GM21360 (cell line): ENCODE results near the gene MACIR.
A peak's percentile ranks its signal among the peaks of the same experiment; 100 is the strongest.
"Not testable (repeated sequence)": the region's sequence is repeated elsewhere in the genome, so short reads cannot be mapped to it uniquely, and the experiment has no call there.

Experiments used
- ATAC-seq: cut with Tn5 transposase; IDR thresholded peaks from one replicate; pipeline ENCODE4 v1.9.1; 2021; ENCODE audit warnings: mild to moderate bottlenecking, moderate library complexity; ENCODE audit not compliant: unreplicated experiment

Gene MACIR

GRCh38 chr5:103258368-103258956 is at the start of gene MACIR:
Gene MACIR, plus strand, starts transcription at chr5:103258763. Its CDS starts 17,157 bp downstream, at chr5:103275920.
- ATAC-seq: peak; percentile 85

- ATAC-seq: no peak
Observed at GRCh38 chr5:103209065-103209464, 49.5 kb upstream of the MACIR start.

GRCh38 chr5:103210952-103211351 is 47.6 kb upstream of the MACIR start:
- no peak for ATAC-seq

GRCh38 chr5:103211576-103212561 is 46.7 kb upstream of the MACIR start:
- peak; percentile 66 for ATAC-seq

GRCh38 chr5:103216137-103216536 is 42.4 kb upstream of the MACIR start:
- no peak for ATAC-seq

GRCh38 chr5:103216697-103217096 is 41.9 kb upstream of the MACIR start:
- no peak for ATAC-seq

- ATAC-seq: no peak
Observed at GRCh38 chr5:103217101-103217500, 41.5 kb upstream of the MACIR start.

GRCh38 chr5:103218164-103218563 is 40.4 kb upstream of the MACIR start:
- no peak for ATAC-seq

- not testable (repeated sequence) for ATAC-seq
Observed at GRCh38 chr5:103219074-103219473, 39.5 kb upstream of the MACIR start.

GRCh38 chr5:103223031-103223955 is 35.3 kb upstream of the MACIR start:
- no peak for ATAC-seq

GRCh38 chr5:103224118-103224893 is 34.3 kb upstream of the MACIR start:
- ATAC-seq: peak; percentile 87

GRCh38 chr5:103224894-103225246 is 33.7 kb upstream of the MACIR start:
- no peak for ATAC-seq

- no peak for ATAC-seq
Observed at GRCh38 chr5:103228061-103228460, 30.5 kb upstream of the MACIR start.

GRCh38 chr5:103228588-103228987 is 30.0 kb upstream of the MACIR start:
- no peak for ATAC-seq

- ATAC-seq: peak; percentile 88
Observed at GRCh38 chr5:103232393-103232999, 26.1 kb upstream of the MACIR start.

GRCh38 chr5:103234239-103234975 is 24.2 kb upstream of the MACIR start:
- no peak for ATAC-seq

- ATAC-seq: no peak
Observed at GRCh38 chr5:103235891-103236290, 22.7 kb upstream of the MACIR start.

GRCh38 chr5:103237778-103238177 is 20.8 kb upstream of the MACIR start:
- ATAC-seq: no peak

GRCh38 chr5:103243665-103244064 is 14.9 kb upstream of the MACIR start:
- ATAC-seq: no peak
